NCI-H526 treated with DMSO at 0.1 percent for 48 hours (cell line): ENCODE results near the gene SCYGR5.
"Not testable (repeated sequence)": the region's sequence is repeated elsewhere in the genome, so short reads cannot be mapped to it uniquely, and the experiment has no call there.

Experiments used
- DNase-seq: peaks from one replicate; lab custom pipeline; 2025; lab: John Stamatoyannopoulos, UW

The SCYGR5 gene, protein sequence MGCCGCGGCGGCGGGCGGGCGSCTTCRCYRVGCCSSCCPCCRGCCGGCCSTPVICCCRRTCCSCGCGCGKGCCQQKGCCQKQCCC

DNA sequence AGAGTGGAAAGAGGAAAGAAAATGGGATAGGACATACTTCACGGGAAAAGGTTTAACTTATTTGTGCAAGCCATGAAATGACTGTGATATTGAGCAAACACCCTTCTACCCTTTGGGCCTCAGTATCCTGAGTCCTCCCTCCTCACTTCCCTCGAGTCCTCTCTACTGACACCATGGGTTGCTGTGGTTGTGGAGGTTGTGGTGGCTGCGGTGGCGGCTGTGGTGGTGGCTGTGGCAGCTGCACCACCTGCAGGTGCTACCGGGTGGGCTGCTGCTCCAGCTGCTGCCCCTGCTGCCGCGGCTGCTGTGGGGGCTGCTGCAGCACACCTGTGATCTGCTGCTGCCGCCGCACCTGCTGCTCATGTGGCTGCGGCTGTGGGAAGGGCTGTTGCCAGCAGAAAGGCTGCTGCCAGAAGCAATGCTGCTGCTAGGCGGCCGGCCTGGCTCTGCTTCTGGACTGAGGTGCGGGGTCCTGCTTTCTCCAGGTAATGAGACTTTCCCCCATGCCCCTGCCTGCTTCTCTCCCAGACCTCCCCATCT, at the start of gene SCYGR5:
TSS of gene SCYGR5 (plus strand) at position 174 of the 540 bp plus-strand sequence. CDS start at position 174, 0 bp downstream.
- not testable (repeated sequence) for DNase-seq

DNA sequence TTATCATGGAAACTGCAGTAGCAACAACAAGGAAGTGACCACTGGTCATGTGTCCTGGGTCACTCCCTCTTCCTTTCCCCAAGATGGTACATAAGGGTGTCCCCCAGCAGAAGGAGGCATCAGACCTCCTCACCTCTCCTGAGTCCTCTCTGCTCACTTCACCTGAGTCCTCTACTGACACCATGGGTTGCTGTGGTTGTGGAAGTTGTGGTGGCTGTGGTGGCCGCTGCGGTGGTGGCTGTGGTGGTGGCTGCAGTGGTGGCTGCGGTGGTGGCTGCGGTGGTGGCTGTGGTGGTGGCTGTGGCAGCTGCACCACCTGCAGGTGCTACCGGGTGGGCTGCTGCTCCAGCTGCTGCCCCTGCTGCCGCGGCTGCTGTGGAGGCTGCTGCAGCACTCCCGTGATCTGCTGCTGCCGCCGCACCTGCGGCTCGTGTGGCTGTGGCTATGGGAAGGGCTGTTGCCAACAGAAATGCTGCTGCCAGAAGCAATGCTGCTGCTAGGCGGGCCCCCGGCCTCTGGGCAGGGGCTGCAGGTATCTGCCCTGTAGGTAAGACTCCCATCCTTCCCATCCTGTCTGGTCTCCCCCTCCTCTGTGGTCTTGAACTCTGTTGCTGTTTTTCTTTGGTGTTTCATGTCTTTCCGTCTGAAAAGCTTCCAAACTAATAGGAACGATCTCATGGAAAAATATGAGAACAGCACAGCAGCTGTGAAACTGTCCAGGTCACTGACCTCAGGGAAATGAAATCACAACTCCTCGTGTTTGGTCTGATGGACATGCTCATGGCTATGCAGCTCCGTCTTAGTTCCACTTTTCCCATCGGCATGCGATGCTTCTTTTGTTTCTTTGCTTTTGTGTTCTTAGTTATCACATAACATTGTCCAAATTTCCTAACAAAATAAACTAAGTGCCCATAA, 49.0 kb upstream of the SCYGR5 start, which contains the start of gene SCYGR4:
TSS of gene SCYGR4 (plus strand) at position 183 of the 915 bp plus-strand sequence. CDS start at position 183, 0 bp downstream.
- no peak for DNase-seq

DNA sequence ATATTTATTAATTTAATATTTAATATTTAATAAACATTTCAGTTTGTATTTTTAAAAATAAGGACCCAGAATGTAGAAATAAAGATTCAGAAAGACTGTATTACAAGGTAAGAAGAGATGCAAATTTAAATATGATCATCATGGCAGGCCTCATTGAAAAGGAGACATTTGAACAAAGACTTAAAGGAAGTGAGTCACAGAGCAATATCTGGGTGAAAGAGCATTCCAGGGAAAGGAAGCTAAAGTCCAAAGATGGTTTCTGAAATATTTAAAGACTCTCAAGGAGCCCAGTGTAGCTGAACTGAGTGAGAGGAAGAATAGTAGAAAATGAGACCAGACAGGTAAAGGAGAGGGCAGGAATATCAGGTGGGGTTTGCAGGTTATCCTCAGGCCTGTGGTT, 43.4 kb upstream of the SCYGR5 start:
- no peak for DNase-seq

DNA sequence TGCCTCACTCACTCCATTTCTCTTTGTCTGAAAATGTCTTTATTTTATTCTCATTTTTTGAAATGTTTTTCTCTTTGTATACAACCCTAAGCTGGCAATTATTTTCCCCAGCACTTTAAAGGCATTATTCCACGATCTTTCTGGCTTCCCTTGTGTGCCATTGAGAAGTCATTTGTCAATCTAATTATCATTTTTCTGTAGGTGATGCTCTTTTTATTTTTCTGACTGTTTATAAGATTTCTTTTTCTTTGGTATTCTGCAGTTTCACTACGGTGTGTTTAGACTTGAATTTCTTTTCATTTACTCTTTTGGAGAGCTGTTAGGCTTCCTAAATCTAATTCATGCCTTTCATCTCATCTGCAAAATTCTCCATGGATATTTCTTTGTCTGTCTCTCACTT, 41.2 kb upstream of the SCYGR5 start:
- no peak for DNase-seq

DNA sequence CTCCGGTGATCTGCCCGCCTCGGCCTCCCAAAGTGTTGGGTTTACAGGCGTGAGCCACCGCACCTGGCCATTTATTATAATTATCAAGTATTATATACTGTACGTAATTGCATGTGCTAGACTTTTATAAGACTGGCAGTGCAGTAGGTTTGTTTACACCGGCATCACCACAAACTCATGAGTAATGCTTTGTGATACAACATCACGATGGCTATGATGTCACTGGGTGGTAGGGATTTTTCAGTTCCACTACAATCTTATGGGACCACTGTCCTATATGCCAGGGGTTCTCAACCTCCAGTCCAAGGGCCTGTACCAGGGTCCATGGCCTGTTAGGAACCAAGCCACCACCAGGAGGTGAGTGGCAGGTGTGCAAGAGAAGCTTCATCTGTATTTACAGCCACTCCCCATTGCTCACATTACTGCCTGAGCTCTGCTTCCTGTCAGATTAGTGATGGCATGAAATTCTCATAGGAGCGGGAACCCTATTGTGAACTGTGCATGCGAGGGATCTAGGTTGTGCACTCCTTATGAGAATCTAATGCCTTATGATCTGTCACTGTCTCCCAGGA, 39.9 kb upstream of the SCYGR5 start:
- no peak for DNase-seq

DNA sequence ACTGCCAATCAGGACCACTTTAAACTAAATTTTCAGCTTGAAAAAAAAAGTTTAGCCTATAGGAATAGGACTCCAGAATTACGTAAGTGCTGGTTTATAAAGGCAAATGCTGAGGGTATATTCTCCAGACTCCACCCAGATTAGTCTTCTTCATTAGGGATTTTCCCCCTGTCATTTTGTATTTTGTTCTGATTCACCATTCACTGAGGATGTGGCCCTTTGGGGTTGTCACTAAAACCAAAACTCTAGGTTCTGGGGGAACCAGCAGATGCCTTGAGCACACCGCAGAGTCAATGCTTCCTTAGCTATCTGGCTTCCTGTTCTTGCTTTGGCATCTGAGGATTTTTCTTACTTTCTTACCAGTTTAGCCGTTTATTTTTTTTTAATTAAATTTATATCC, 38.8 kb upstream of the SCYGR5 start:
- DNase-seq: no peak

DNA sequence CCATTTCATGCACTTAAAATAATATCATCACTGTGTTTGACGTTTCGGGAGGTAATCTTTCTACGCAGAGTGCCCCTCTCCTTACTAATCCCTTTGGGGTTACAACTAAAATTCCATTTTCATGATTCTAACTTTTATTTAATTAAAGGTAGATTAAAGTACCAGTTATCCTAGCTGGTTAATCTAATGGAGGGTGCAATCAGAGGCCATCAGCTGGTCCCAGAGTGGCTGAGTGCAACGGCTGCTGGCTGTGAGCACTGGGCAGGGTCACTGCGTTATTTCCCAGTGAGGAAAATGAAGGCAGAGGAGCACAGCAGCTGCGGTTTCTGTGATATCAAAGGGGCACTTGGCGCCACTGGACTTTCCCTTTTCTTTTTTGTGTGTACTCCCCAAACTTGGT, 37.2 kb upstream of the SCYGR5 start:
- no peak for DNase-seq

DNA sequence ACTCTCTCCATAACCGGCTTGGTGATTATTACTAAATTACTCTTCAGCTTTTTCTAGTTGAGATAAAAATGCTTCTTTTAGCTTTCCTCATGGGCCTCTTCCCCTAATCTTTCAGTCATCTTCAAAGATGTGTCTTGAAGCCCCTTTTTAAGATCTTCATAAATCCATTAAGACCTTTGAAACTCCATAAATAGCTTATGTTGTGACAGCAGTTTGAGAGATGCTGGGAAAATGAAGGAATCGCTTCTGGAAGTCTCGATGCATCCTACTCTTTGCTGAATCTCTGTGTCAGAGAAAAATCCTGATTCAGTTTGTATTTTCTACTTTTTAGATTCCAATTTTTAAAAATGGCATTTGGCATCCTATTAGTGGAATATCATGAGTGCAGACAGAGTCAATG, 36.3 kb upstream of the SCYGR5 start:
- no peak for DNase-seq

DNA sequence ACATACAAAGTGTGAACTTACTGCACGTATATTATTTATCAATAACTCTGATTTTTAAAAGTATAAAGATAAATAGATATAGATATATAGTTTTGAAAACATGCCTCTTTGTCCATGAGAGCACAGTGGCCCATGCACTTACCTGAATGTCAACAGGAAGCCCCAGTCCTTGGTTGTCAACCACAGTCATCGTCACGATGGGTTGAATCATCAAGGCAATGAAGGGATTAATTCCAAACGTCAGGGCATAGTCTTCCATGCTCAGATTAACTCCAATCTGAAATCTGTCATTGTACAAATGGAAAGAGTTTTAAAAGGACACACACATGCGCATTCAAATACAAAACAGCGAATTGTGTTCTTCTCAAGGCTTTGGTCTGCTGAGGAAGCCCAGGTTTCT, 33.8 kb upstream of the SCYGR5 start:
- DNase-seq: no peak

DNA sequence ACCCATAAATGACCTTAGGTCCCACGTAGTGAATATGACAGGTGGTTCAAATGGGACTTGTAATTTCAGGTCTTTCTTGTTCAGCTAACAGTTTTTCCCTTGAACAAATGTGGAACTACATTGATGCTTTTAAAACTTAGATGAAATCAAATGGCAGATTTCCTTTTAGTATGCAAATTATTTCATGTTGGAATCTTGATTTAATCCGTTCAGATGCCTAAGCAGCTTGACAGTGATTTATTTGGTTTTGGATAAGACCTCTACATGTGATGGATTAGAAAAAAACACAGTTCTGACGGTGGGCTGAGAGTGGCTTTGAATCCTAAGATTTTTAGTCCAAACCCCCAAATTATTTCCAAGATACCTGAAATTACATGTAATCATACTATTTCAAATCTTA, 32.4 kb upstream of the SCYGR5 start:
- no peak for DNase-seq

DNA sequence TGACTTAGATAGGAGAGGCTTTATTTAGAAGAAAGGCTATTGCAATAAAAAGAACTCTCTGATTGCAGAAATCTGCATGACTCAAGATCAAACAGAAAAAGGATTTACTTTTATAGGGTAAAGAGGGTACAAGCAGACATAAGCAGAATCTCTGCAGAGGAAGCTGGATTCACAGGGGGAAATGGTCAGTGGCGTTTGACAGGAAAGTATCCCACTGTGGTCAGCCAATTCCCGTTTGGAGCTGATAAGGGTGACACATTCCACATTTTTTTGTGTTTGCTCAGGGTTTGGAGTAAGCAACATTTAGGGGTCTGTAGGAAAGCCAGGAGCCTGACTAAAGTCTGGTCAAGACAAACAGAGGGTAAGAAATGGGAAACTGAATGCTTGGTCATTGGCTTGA, 23.9 kb upstream of the SCYGR5 start:
- DNase-seq: no peak

DNA sequence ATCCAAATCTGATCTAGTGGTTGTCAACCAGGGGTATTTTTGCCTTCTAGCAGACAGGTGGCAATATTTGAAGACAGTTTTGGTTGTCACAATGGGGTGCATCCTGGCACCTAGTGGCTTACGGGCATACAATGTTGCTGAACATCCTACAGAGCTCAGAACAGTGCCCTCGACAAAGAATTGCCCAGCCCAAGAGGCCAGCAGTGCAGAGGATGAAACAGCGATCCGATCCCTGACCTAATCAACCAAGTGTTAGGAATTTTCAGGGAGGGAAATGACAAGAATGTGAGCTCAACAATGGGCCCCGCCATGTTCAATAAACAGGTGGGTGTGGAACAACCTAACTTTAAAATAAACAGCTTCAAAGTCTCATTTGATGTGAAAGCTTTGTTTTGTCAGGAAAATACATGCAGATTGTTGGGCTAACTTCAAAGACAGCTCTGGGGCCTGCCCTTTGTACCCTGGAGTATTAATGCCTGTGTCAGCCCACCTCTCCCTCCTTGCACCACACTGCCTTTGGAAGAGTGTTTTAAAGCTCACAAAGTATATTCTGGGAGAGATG, 22.5 kb upstream of the SCYGR5 start:
- DNase-seq: no peak

DNA sequence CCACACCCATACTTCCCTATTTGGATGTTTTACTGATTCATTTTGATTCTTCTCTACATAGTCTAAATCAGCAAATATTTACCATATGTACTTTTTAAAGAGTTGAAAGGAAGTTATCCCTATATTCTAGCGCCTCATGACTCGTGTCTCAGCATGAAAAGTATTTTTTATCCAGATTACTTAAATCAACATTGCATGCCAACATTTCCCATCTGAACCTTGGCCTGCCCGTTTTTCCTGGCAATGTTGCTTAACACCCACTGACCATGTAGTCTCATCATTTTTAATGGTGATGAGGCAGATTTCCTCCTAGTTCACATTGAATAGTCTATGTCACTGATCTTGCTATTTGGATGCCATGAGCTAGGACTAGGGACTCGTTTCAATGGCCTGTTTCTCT, 13.2 kb upstream of the SCYGR5 start:
- DNase-seq: no peak

DNA sequence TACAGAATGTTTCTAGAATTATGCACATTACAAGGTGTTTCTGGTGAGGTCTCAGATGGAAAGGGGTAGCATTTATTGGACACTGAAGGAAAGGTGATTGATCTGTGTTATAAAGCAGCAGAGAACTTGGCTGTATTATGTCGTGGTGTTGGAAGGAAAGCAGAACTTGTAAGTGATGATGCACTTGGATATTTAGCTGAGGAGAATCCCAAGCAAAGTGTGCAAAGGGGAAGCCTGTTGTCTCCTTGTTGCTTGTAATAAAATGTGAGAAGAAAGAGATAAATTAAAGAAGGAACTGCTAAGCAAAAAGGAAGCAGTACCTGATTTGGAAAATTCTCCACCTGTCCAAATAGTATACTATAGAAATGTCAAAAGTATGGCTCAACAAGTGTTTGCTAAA, 12.2 kb upstream of the SCYGR5 start:
- DNase-seq: no peak

DNA sequence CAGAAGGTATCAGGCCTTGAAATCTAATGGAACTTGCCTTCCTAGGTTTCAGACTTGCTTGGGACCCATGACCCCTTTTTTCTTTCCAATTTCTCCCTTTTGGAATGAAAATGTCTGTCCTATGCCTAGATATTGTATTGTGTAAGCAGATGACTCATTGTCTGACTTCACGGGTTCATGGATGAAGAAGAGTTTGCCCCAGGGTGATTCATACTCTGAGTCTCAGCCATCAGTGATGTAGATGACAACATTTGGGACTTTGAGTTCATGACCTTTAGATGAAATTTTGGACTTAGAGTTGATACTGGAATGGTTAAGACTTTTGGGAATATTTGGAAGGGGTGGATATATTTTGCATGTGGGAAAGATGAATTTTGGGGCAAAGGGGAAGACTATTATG, 11.2 kb upstream of the SCYGR5 start:
- DNase-seq: no peak

DNA sequence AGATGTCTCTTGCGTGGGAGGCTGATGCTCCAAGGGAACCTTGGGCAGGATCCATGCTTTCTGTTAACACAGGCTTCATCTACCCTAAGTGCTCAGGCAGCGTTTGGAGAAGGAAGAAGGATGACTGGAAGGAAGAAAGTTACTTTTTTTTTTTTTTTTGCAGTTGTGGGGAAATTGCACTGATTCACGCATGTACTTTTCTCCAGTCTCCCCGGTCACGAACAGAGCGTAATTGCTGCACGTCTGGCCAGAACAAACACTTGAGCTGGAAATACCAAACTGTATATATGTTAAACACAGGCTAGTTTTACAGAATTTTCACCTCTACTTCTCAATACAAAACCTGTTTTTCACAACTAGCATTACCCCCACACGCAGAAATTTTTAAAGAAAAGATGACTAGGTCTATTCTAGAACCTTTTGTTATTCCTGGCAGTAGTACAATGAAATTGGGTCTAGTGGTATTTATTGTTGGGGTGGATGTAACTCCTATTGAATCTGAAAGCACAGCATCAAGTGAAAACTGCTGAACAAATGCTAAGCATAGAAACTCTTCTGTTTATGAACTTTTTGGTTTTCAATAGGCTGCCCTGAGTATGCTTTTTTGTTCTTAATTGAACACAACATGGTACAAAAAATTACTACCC, 9.3 kb upstream of the SCYGR5 start:
- DNase-seq: no peak

DNA sequence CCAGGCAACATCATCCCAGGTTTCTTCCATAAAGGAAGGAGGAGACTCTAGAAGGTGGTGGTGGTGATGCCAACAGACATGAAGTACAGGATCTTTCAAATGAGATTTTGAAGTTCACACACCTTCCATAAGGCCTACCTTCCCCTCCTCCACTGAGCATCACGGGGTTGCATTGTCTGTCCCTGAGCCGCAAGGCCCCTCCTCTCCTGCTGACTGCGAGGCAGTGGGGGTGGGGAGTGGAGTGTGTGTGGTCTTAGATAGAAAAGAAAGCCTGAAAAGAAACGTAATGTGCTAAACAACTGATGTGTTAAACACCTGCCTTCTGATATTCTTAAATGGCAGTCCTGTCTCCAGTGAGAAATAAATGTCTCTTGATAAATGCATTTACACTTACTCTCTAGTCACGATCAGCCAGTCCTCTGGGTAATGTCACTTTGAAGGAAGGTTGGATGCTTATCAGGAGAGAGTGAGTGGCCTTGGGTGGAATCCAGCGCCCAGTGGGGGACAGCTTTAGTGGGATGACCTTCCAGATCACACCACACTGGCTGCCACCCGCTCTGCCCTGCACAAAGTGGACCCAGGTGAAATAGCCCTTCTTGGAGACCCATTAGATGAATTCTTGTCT, 5.5 kb upstream of the SCYGR5 start:
- no peak for DNase-seq

DNA sequence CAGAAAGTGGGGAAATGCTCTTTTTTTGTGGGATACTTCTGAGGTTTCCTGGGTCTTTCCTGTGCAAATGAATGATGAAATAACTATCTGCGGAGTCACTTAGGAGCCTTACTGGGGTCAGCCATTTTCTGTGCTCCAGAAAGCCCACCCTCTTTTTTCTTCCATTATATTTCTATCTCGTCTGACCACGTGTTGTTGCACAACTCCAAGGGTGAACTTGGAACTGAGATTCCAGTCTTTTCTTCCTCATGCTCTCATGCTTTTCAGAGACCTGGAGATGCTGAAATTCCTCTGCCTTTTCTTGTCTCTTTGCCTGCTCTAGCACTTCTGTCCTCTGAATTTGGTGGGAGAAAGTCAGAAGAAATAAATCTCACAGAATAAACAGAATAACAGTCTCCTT, 4.8 kb upstream of the SCYGR5 start:
- DNase-seq: no peak

DNA sequence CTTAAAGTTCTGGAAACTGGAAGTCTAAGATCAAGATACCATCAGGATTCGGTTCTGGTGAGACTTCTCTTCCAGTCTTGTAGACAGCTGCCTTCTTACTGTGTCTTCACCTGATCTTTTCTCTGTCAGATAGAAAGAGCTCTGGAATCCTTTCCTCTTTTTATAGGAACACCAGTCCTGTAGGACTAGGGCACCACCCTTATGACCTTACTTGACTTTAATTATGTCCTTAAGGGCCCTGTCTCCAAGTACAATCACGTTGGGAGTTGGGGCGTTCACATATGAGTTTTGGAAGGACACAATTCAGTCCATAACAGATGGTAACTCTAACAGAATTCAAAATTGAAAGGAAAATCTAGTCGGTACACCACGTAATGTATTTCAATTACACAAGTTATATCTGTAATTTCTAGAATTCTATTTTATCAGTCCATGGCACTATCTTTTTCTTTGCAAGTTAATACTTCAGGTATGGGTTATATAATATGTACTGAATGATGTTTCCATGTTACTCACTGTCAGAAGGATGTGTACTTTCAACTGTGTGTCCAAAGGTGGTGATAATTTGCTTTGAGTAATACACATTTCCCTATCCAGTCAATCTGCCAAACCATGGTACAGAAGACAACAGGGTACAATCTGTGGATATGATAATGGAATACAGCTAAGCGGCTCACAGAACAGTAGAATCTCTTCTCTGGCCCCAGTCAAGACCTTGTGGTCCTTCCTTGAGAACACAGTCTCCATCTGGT, 1.2 kb upstream of the SCYGR5 start:
- DNase-seq: no peak

DNA sequence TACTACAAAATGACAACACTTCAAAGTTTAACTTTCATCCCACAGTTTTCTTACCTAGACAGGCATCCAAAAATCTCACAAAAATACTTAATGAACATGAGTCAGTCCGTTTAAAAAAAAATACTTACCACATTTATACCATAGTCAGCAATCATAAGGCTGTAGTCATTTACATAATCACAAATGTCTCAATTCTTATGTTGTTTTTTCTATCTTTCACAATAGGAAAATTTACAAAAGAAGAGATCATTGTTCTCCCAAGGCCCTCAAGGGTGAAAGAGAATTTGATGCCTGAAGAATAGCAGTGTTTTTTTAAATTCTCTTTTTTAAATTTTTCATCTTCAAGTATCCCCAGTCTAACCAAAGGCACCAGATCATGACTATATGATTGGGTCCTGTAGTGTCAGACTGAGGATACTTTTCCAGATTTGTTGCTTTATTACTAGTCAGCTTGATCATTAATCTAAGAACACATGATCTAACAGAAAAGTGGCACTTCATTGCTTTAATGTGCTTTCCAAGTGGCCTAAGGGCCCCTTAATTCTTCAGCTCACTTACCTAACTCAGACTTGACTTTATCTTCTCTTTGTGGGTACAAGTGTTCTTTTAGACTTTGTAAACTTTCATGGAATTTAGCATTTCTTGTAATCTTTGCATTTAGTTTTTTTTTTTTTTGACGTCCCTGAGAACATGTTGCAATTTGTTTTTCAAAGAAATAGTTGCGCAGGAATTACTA, 4.7 kb downstream of the SCYGR5 start:
- DNase-seq: no peak
